HepG2 (cell line): Measurements from ENCODE around the gene SERHL2. TPM values are rescaled to one million over a fixed set of nuclear protein-coding genes. Genes with fewer than 3 reads are reported as not detected.

ENCODE experiments used
- DNMT1 ChIP-seq: sonication (generic); formaldehyde crosslinking; IDR thresholded peaks from 2 replicates; pipeline ENCODE4 v1.5.1; 2020; ENCODE audit warnings: mild to moderate bottlenecking, missing genetic modification reagents
- MBD4 ChIP-seq: IDR thresholded peaks from 2 replicates; pipeline ENCODE4 v1.6.1; 2012; ENCODE audit warnings: low read length, inconsistent platforms, borderline replicate concordance
- SP1 ChIP-seq, 2 experiments: fragments of 450-650 bp in 1 of 2; sonication (generic) in 1 of 2; formaldehyde crosslinking in 1 of 2; IDR thresholded peaks; 2 replicates each; pipeline versions ENCODE4 v1.4.0 to v1.6.1; 2016 to 2020; ENCODE audit warnings: missing genetic modification reagents in 1 of 2
- XBP1 ChIP-seq: sonication (generic); formaldehyde crosslinking; IDR thresholded peaks from 2 replicates; pipeline ENCODE4 v1.5.0; 2020; ENCODE audit warnings: missing genetic modification reagents
- ZNF577 ChIP-seq: sonication (generic); formaldehyde crosslinking; IDR thresholded peaks from 2 replicates; pipeline ENCODE4 v1.4.0; 2020; ENCODE audit warnings: mild to moderate bottlenecking, low read depth, missing genetic modification reagents, borderline replicate concordance
- polyA plus RNA-seq, 8 experiments: library from polyadenylated mRNA; depleted of rRNA in 3 of 8; stranded (reverse) in 7 of 8; unstranded in 1 of 8; fragments of >200 nt; fragmentation: Illumina TruSeq in 4 of 8; extraction: Trizol in 4 of 8; gene quantifications; 2 replicates each; pipeline versions ENCODE4 v1.2.1 to v1.2.3, GENCODE V29; 2011 to 2016; ENCODE audit warnings: low read depth in 4 of 8, missing spikeins in 1 of 8, mixed read lengths in 1 of 8; ENCODE audit not compliant: insufficient read depth in 1 of 8
- total RNA-seq, 5 experiments: library from RNA; depleted of rRNA; stranded (reverse); fragments of >200 nt; fragmentation: Illumina TruSeq; extraction: Trizol; gene quantifications; 2 replicates each; pipeline ENCODE4 v1.2.3, GENCODE V29; 2016; ENCODE audit warnings: low read depth in 1 of 5
- TF ChIP-seq, protein P1 (sequence below): sonication (generic); formaldehyde crosslinking; IDR thresholded peaks from 2 replicates; pipeline ENCODE4 v1.4.0; 2020; ENCODE audit warnings: missing genetic modification reagents
- TF ChIP-seq, protein P2 (sequence below): IDR thresholded peaks from 2 replicates; pipeline ENCODE4 v1.4.0; 2020; ENCODE audit warnings: mild to moderate bottlenecking, missing genetic modification reagents
- TF ChIP-seq, protein P3 (sequence below): IDR thresholded peaks from 2 replicates; pipeline ENCODE4 v1.6.1; 2016; ENCODE audit warnings: low read depth, borderline replicate concordance
- TF ChIP-seq, protein P4 (sequence below): sonication (generic); formaldehyde crosslinking; IDR thresholded peaks from 2 replicates; pipeline ENCODE4 v1.4.0; 2020; ENCODE audit warnings: mild to moderate bottlenecking, missing genetic modification reagents
- TF ChIP-seq, protein P5 (sequence below): sonication (generic); formaldehyde crosslinking; IDR thresholded peaks from 2 replicates; pipeline ENCODE4 v1.4.0; 2020; ENCODE audit warnings: missing genetic modification reagents

SERHL2 gene
- total and polyA plus RNA-seq, 2 of the 13 experiments (the other 11 are each of a cell fraction or from before 2014, with no cell fraction given) = 1.0 to 1.8 TPM

DNA sequence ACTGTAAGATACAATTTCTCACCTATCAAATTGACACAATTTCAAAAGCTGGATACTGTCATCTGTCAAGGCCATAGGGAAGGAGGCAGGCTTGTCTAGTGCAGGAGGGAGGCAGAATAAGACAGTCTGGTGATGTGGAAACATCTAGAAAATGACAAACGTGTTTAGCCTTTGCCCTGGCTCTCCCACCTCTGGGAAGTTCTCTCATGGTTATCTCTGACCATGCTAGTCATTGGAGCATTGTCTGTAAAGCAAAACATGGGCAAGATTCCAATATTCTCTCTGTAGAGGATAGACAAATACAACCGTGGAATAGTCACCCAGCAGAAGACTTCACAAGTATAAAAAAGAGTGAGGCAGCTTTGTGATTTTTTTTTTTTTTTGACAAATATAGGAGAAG lies 9.1 kb upstream of the SERHL2 start (continued):
- TF ChIP-seq, protein P1, sequence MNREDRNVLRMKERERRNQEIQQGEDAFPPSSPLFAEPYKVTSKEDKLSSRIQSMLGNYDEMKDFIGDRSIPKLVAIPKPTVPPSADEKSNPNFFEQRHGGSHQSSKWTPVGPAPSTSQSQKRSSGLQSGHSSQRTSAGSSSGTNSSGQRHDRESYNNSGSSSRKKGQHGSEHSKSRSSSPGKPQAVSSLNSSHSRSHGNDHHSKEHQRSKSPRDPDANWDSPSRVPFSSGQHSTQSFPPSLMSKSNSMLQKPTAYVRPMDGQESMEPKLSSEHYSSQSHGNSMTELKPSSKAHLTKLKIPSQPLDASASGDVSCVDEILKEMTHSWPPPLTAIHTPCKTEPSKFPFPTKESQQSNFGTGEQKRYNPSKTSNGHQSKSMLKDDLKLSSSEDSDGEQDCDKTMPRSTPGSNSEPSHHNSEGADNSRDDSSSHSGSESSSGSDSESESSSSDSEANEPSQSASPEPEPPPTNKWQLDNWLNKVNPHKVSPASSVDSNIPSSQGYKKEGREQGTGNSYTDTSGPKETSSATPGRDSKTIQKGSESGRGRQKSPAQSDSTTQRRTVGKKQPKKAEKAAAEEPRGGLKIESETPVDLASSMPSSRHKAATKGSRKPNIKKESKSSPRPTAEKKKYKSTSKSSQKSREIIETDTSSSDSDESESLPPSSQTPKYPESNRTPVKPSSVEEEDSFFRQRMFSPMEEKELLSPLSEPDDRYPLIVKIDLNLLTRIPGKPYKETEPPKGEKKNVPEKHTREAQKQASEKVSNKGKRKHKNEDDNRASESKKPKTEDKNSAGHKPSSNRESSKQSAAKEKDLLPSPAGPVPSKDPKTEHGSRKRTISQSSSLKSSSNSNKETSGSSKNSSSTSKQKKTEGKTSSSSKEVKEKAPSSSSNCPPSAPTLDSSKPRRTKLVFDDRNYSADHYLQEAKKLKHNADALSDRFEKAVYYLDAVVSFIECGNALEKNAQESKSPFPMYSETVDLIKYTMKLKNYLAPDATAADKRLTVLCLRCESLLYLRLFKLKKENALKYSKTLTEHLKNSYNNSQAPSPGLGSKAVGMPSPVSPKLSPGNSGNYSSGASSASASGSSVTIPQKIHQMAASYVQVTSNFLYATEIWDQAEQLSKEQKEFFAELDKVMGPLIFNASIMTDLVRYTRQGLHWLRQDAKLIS (CRISPR knock-in tag) = no peak
- TF ChIP-seq SP1 (IDR thresholded peaks at IDR 0.05) (no peak), SP1 (CRISPR knock-in tag; IDR thresholded peaks at IDR 0.05) (no peak), DNMT1 (CRISPR knock-in tag) (no peak), MBD4 (no peak), ZNF577 (CRISPR knock-in tag) (no peak), XBP1 (CRISPR knock-in tag) (no peak)
- TF ChIP-seq, protein P2, sequence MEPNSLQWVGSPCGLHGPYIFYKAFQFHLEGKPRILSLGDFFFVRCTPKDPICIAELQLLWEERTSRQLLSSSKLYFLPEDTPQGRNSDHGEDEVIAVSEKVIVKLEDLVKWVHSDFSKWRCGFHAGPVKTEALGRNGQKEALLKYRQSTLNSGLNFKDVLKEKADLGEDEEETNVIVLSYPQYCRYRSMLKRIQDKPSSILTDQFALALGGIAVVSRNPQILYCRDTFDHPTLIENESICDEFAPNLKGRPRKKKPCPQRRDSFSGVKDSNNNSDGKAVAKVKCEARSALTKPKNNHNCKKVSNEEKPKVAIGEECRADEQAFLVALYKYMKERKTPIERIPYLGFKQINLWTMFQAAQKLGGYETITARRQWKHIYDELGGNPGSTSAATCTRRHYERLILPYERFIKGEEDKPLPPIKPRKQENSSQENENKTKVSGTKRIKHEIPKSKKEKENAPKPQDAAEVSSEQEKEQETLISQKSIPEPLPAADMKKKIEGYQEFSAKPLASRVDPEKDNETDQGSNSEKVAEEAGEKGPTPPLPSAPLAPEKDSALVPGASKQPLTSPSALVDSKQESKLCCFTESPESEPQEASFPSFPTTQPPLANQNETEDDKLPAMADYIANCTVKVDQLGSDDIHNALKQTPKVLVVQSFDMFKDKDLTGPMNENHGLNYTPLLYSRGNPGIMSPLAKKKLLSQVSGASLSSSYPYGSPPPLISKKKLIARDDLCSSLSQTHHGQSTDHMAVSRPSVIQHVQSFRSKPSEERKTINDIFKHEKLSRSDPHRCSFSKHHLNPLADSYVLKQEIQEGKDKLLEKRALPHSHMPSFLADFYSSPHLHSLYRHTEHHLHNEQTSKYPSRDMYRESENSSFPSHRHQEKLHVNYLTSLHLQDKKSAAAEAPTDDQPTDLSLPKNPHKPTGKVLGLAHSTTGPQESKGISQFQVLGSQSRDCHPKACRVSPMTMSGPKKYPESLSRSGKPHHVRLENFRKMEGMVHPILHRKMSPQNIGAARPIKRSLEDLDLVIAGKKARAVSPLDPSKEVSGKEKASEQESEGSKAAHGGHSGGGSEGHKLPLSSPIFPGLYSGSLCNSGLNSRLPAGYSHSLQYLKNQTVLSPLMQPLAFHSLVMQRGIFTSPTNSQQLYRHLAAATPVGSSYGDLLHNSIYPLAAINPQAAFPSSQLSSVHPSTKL (CRISPR knock-in tag) = peak; percentile 53
- TF ChIP-seq, protein P3, sequence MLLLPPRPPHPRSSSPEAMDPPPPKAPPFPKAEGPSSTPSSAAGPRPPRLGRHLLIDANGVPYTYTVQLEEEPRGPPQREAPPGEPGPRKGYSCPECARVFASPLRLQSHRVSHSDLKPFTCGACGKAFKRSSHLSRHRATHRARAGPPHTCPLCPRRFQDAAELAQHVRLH (CRISPR knock-in tag) = no peak
- TF ChIP-seq, protein P4, sequence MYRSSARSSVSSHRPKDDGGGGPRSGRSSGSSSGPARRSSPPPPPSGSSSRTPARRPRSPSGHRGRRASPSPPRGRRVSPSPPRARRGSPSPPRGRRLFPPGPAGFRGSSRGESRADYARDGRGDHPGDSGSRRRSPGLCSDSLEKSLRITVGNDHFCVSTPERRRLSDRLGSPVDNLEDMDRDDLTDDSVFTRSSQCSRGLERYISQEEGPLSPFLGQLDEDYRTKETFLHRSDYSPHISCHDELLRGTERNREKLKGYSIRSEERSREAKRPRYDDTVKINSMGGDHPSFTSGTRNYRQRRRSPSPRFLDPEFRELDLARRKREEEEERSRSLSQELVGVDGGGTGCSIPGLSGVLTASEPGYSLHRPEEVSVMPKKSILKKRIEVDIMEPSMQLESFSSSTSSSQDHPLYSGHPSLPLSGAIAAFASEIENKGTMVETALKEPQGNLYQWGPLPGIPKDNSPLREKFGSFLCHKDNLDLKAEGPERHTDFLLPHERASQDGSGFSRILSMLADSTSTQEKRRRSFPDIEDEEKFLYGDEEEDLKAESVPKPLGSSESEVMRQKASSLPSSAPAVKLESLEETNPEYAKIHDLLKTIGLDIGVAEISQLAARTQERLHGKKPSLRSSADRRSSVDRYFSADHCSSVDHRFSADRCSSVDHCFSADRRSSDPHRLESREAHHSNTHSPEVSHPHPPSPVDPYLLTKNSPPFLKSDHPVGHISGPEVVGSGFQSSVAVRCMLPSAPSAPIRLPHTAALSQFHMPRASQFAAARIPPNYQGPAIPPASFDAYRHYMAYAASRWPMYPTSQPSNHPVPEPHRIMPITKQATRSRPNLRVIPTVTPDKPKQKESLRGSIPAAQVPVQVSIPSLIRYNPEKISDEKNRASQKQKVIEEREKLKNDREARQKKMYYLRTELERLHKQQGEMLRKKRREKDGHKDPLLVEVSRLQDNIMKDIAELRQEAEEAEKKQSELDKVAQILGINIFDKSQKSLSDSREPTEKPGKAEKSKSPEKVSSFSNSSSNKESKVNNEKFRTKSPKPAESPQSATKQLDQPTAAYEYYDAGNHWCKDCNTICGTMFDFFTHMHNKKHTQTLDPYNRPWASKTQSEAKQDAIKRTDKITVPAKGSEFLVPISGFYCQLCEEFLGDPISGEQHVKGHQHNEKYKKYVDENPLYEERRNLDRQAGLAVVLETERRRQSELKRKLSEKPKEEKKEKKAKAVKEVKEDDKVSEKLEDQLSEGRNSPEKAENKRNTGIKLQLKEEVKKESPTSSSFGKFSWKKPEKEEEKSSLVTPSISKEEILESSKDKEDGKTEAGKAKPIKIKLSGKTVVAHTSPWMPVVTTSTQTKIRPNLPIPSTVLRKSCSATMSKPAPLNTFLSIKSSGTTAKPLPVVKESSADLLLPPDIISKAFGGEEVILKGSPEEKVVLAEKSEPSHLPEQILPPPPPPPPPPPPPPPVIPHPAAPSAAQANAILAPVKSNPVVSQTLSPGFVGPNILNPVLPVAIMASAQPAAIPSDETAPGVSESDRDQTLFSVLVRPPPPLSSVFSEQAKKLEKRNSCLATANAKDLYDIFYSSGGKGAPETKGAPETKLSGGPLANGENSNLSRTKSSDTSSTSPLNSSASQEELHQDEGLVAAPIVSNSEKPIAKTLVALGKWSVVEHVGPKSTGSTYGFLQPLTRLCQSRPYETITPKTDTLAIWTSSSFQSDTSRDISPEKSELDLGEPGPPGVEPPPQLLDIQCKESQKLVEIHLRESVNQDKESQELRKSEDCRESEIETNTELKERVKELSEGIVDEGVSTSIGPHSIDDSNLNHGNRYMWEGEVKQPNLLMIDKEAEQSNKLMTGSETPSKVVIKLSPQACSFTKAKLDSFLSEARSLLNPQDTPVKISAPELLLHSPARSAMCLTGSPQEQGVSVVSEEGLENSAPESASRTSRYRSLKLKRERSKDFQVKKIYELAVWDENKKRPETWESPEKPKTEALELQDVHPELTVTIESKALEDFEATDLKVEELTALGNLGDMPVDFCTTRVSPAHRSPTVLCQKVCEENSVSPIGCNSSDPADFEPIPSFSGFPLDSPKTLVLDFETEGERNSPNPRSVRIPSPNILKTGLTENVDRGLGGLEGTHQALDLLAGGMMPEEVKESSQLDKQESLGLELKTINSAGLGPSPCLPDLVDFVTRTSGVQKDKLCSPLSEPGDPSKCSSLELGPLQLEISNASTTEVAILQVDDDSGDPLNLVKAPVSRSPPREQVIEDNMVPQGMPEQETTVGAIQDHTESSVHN = no peak
- TF ChIP-seq, protein P5, sequence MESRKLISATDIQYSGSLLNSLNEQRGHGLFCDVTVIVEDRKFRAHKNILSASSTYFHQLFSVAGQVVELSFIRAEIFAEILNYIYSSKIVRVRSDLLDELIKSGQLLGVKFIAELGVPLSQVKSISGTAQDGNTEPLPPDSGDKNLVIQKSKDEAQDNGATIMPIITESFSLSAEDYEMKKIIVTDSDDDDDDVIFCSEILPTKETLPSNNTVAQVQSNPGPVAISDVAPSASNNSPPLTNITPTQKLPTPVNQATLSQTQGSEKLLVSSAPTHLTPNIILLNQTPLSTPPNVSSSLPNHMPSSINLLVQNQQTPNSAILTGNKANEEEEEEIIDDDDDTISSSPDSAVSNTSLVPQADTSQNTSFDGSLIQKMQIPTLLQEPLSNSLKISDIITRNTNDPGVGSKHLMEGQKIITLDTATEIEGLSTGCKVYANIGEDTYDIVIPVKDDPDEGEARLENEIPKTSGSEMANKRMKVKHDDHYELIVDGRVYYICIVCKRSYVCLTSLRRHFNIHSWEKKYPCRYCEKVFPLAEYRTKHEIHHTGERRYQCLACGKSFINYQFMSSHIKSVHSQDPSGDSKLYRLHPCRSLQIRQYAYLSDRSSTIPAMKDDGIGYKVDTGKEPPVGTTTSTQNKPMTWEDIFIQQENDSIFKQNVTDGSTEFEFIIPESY (CRISPR knock-in tag) = no peak
